Karpas-422 (cell line): ENCODE data around the gene C15orf39. TPM values are rescaled to one million over a fixed set of nuclear protein-coding genes. Genes with fewer than 3 reads are reported as not detected.

Experiments
- DNase-seq: peaks from one replicate; pipeline ENCODE4 v3.0.0-alpha.2; 2015
- H2AFZ ChIP-seq: fragments of 200-600 bp; sonication (generic); 2 replicates; pipeline ENCODE4 v1.6.1; 2014; ENCODE audit warnings: antibody characterized with exemption, low read length, mixed read lengths
- H3K27ac ChIP-seq: fragments of 200-600 bp; sonication (generic); 2 replicates; pipeline ENCODE4 v1.5.1; 2014; ENCODE audit warnings: mild to moderate bottlenecking, low read length, moderate library complexity
- H3K27me3 ChIP-seq: fragments of 200-600 bp; sonication (generic); 2 replicates; pipeline ENCODE4 v1.6.1; 2014; ENCODE audit warnings: low read length, mixed read lengths
- H3K36me3 ChIP-seq: fragments of 200-600 bp; sonication (generic); 2 replicates; pipeline ENCODE4 v1.6.1; 2014; ENCODE audit warnings: low read length, mixed read lengths; ENCODE audit not compliant: insufficient read depth
- H3K4me1 ChIP-seq: fragments of 200-600 bp; sonication (generic); 2 replicates; pipeline ENCODE4 v1.6.1; 2014; ENCODE audit warnings: mild to moderate bottlenecking, low read length, mixed read lengths
- H3K4me2 ChIP-seq: fragments of 200-600 bp; sonication (generic); 2 replicates; pipeline ENCODE4 v1.6.1; 2014; ENCODE audit warnings: low read length, low read depth, mild to moderate bottlenecking; ENCODE audit not compliant: poor library complexity, severe bottlenecking
- H3K4me3 ChIP-seq: fragments of 200-600 bp; sonication (generic); 2 replicates; pipeline ENCODE4 v1.5.1; 2014; ENCODE audit warnings: mild to moderate bottlenecking, antibody characterized with exemption, low read length, mixed read lengths
- H3K79me2 ChIP-seq: fragments of 200-600 bp; sonication (generic); 2 replicates; pipeline ENCODE4 v1.6.1; 2014; ENCODE audit warnings: mild to moderate bottlenecking, low read length, mixed read lengths
- H3K9ac ChIP-seq: fragments of 200-600 bp; sonication (generic); 2 replicates; pipeline ENCODE4 v1.6.0; 2014; ENCODE audit warnings: low read length
- H3K9me2 ChIP-seq: fragments of 200-600 bp; sonication (generic), shearing (Covaris generic); replicated peaks from 2 replicates; pipeline ENCODE4 v1.6.0; 2014; ENCODE audit warnings: mild to moderate bottlenecking, low read length, moderate library complexity; ENCODE audit not compliant: insufficient read depth
- H3K9me3 ChIP-seq: fragments of 300-700, 200-600 bp; sonication (generic); 2 replicates; pipeline ENCODE4 v1.6.1; 2014; ENCODE audit warnings: low read length, mixed read lengths
- H4K20me1 ChIP-seq: fragments of 200-600 bp; sonication (generic); 2 replicates; pipeline ENCODE4 v1.6.1; 2014; ENCODE audit warnings: mild to moderate bottlenecking, antibody characterized with exemption, low read length, low read depth; ENCODE audit not compliant: insufficient read depth
- total RNA-seq: library from RNA; depleted of rRNA; stranded (reverse); fragments of >200 nt; shearing (Covaris generic); gene quantifications from 2 replicates; pipeline ENCODE4 v1.2.3, GENCODE V29; 2014; ENCODE audit warnings: low replicate concordance

Gene C15orf39
- total RNA-seq, 1 experiment from 2014 or later = 11.3 TPM

- H3K4me2 ChIP-seq = no peak overlapping the region
- H3K27me3 ChIP-seq = no peaks in the 10 kb centered on the region; the same call in 1 of the 2 replicates
- H4K20me1 ChIP-seq = no peaks in the 10 kb centered on the region
- H2AFZ ChIP-seq = no peak overlapping the region
- H3K4me1 ChIP-seq = no peaks in the 10 kb centered on the region
- H3K9me3 ChIP-seq = no peaks in the 10 kb centered on the region
- no peaks in the 10 kb centered on the region for H3K79me2 ChIP-seq
- no peaks in the 10 kb centered on the region for H3K9me2 ChIP-seq
- H3K36me3 ChIP-seq = no peaks in the 10 kb centered on the region
- no peak overlapping the region for H3K27ac ChIP-seq
- H3K9ac ChIP-seq = no peak overlapping the region
- DNase-seq = no peak
- no peak overlapping the region for H3K4me3 ChIP-seq
These were observed 13.2 kb upstream of the C15orf39 start for GRCh38 chr15:75188499-75188898.

DNA sequence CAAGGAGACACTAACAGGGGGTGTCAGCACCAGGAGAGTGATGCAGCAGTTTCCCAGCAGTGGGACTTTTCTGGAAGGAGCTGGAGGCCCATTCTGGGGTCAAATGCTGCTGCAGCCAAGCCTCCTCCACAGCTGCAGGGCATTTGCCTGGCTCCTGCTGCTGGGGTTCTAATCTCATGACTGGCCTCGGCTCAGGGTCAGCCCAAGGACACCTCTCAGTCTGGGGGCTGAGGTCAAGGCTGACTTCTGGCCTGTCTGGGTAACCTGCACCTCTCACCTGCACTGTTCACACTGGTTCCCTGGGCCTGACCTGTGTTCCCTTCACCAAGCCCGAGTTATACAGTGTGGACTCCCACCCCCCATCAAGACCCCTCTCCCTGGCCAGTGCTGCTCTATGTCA lies 10.4 kb upstream of the C15orf39 start:
- Histone ChIP-seq H4K20me1 (no peaks in the 10 kb centered on the region), H3K9ac (no peak overlapping the region), H3K4me3 (no peak overlapping the region), H3K4me2 (no peak overlapping the region), H3K9me3 (no peaks in the 10 kb centered on the region), H3K36me3 (no peaks in the 10 kb centered on the region), H3K79me2 (no peaks in the 10 kb centered on the region), H3K4me1 (no peaks in the 10 kb centered on the region), H3K27me3 (no peaks in the 10 kb centered on the region; the same call in 1 of the 2 replicates), H2AFZ (no peak overlapping the region), H3K27ac (no peak overlapping the region), H3K9me2 (no peaks in the 10 kb centered on the region)
- no peak for DNase-seq

GRCh38 chr15:75192307-75192706 lies 9.4 kb upstream of the C15orf39 start:
- Histone ChIP-seq H3K27me3 (no peaks in the 10 kb centered on the region; the same call in 1 of the 2 replicates), H3K4me3 (no peak overlapping the region), H3K9me3 (no peaks in the 10 kb centered on the region), H3K4me1 (no peaks in the 10 kb centered on the region), H3K9me2 (no peaks in the 10 kb centered on the region), H3K36me3 (no peaks in the 10 kb centered on the region), H3K9ac (no peak overlapping the region), H3K79me2 (no peaks in the 10 kb centered on the region), H2AFZ (no peak overlapping the region), H3K4me2 (no peak overlapping the region), H3K27ac (no peak overlapping the region), H4K20me1 (no peaks in the 10 kb centered on the region)
- no peak for DNase-seq

GRCh38 chr15:75193272-75193671 lies 8.4 kb upstream of the C15orf39 start:
- H3K4me3 ChIP-seq = no peak overlapping the region

DNA sequence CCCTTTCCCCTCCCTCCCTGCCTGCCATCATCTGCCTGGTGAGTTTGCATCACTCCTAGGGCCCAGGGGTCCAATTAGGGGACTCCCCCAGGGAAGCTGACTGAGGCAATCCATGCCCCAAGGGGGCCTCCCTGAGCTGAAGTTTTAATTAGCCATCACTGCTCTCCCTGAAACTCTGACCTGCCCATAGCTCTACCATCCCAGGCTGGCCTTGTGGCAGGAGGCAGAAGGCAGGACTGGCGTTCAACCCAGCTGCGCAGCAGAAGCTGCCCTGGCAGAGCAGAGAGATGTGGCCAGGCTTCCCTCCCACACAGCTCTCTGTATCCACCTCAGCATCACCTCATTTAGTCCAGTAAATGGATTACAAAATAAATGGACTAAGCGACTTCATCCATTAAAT lies 7.7 kb upstream of the C15orf39 start:
- DNase-seq = no peak
- Histone ChIP-seq H2AFZ (no peak overlapping the region), H3K9me3 (no peaks in the 10 kb centered on the region), H4K20me1 (no peaks in the 10 kb centered on the region), H3K36me3 (no peaks in the 10 kb centered on the region), H3K79me2 (no peaks in the 10 kb centered on the region), H3K9ac (no peak overlapping the region), H3K27ac (no peak overlapping the region), H3K27me3 (no peaks in the 10 kb centered on the region; the same call in 1 of the 2 replicates), H3K4me1 (peaks cover 6% of the 10 kb centered on the region), H3K4me2 (no peak overlapping the region), H3K9me2 (no peaks in the 10 kb centered on the region), H3K4me3 (no peak overlapping the region)

More at GRCh38 chr15:75193272-75193671, 8.4 kb upstream of the C15orf39 start:
- H3K9me2 ChIP-seq = no peaks in the 10 kb centered on the region
- no peak for DNase-seq
- H3K36me3 ChIP-seq = no peaks in the 10 kb centered on the region
- no peak overlapping the region for H3K4me2 ChIP-seq
- H3K9me3 ChIP-seq = no peaks in the 10 kb centered on the region
- H3K27ac ChIP-seq = no peak overlapping the region
- peaks cover under 1% of the 10 kb centered on the region; the same call in 1 of the 2 replicates for H3K4me1 ChIP-seq
- H3K9ac ChIP-seq = no peak overlapping the region
- H3K27me3 ChIP-seq = no peaks in the 10 kb centered on the region; the same call in 1 of the 2 replicates
- H3K79me2 ChIP-seq = no peaks in the 10 kb centered on the region
- no peaks in the 10 kb centered on the region for H4K20me1 ChIP-seq
- no peak overlapping the region for H2AFZ ChIP-seq

- Histone ChIP-seq H3K79me2 (no peaks in the 10 kb centered on the region), H3K4me1 (peaks cover 10% of the 10 kb centered on the region), H3K27me3 (no peaks in the 10 kb centered on the region; the same call in 1 of the 2 replicates), H3K36me3 (no peaks in the 10 kb centered on the region), H3K9me3 (no peaks in the 10 kb centered on the region), H3K9ac (no peak overlapping the region), H4K20me1 (no peaks in the 10 kb centered on the region), H2AFZ (no peak overlapping the region), H3K27ac (no peak overlapping the region), H3K9me2 (no peaks in the 10 kb centered on the region), H3K4me3 (no peak overlapping the region), H3K4me2 (no peak overlapping the region)
- no peak for DNase-seq
These were observed 7.3 kb upstream of the C15orf39 start for GRCh38 chr15:75194397-75194796.

- H2AFZ ChIP-seq = no peak overlapping the region
- no peak for DNase-seq
These were observed 6.4 kb upstream of the C15orf39 start for GRCh38 chr15:75195122-75195765.

GRCh38 chr15:75195766-75196241 lies 5.9 kb upstream of the C15orf39 start:
- H3K4me3 ChIP-seq = no peak overlapping the region
- H2AFZ ChIP-seq = no peak overlapping the region
- H3K9ac ChIP-seq = no peak overlapping the region
- H3K27me3 ChIP-seq = no peaks in the 10 kb centered on the region; the same call in 1 of the 2 replicates
- H3K36me3 ChIP-seq = no peaks in the 10 kb centered on the region
- H4K20me1 ChIP-seq = no peaks in the 10 kb centered on the region
- no peaks in the 10 kb centered on the region for H3K9me3 ChIP-seq
- H3K4me1 ChIP-seq = peaks cover 24% of the 10 kb centered on the region
- H3K4me2 ChIP-seq = no peak overlapping the region
- H3K27ac ChIP-seq = no peak overlapping the region
- no peaks in the 10 kb centered on the region for H3K79me2 ChIP-seq
- DNase-seq = no peak
- H3K9me2 ChIP-seq = no peaks in the 10 kb centered on the region

More at GRCh38 chr15:75195122-75195765, 6.4 kb upstream of the C15orf39 start:
- Histone ChIP-seq H3K4me1 (peaks cover 18% of the 10 kb centered on the region), H3K36me3 (no peaks in the 10 kb centered on the region), H3K9me3 (no peaks in the 10 kb centered on the region), H3K4me2 (no peak overlapping the region), H3K9ac (no peak overlapping the region), H3K4me3 (no peak overlapping the region), H3K27me3 (no peaks in the 10 kb centered on the region; the same call in 1 of the 2 replicates), H4K20me1 (no peaks in the 10 kb centered on the region), H3K79me2 (no peaks in the 10 kb centered on the region), H3K9me2 (no peaks in the 10 kb centered on the region), H3K27ac (no peak overlapping the region)
